ENCODE results near the gene GC.
"Not testable (repeated sequence)": the region's sequence is repeated elsewhere in the genome, so short reads cannot be mapped to it uniquely, and the experiment has no call there.

The GC gene, protein sequence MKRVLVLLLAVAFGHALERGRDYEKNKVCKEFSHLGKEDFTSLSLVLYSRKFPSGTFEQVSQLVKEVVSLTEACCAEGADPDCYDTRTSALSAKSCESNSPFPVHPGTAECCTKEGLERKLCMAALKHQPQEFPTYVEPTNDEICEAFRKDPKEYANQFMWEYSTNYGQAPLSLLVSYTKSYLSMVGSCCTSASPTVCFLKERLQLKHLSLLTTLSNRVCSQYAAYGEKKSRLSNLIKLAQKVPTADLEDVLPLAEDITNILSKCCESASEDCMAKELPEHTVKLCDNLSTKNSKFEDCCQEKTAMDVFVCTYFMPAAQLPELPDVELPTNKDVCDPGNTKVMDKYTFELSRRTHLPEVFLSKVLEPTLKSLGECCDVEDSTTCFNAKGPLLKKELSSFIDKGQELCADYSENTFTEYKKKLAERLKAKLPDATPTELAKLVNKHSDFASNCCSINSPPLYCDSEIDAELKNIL

DNA sequence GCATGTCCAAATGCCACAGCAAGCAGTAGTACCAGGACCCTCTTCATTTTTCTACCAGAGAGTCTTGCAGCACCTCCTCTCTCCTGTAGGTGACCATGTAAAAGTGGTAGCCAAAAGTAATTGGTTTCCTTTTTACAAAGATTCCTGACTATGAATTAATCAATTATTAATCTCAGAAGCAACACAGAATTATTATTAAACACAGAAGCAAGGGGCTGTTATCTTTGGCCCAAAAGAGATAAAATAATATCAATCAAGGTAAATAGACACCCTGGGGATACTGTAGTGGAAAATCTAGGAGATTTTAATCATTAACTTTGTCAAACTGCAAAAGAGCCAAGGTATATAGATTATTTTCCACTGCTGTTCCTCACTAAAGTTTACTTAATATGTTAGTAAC lies at the start of gene GC:
Gene GC, minus strand, starts transcription at position 108 of the 400 bp plus-strand sequence. Its CDS starts 61 bp downstream, at position 47.
- no peak for DNase-seq

DNA sequence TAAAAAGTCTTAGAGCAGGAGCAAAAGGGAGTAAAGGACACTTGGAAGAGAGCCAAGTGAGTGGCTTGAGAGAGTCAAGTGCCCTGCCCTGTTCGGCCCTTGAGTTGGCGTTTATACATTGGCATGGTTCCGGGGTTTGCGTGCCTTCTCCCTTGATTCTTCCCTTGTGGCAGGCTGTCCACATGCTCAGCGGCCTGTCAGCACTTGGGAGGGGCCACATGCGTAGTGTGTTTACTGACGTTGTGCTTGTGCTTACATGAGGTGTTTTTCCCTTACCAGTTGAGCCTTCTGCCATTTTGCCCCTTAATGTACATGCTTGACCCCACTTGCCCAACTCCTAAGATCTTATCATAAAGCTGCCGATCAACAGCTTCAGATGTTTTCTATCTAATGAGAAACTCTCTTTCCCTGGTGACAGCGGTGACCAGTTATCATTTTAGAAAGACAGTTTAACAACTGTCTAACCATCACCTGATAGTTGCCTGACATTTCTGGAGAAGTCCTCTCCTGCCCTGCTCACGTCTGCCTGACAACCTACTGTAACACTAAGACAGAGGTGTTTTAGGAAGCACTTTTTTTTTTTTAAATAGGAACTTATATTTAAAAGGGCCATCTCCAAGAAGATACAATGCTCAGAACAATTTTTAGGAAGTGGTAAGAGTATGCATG lies 49.5 kb upstream of the GC start:
- no peak for DNase-seq

DNA sequence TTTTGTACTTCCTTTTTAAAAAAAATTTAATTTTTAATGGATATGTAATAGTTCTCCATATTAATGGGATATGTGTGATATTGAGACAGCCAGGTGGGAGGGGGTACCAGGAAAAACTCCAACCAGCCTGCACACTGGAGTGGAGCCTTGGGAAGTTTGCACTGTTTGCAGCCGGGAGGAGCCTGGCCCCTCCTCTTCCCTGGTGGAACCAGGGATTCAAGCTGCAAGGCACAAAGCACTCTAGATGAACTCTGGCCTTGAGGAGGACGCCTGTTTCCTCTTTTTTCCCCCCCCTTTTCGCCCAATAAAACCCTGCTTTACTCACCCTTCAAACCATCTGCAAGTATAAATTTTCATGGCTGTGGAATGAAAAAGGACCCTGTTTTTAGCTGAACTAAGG lies 48.2 kb upstream of the GC start:
- DNase-seq = no peak

DNA sequence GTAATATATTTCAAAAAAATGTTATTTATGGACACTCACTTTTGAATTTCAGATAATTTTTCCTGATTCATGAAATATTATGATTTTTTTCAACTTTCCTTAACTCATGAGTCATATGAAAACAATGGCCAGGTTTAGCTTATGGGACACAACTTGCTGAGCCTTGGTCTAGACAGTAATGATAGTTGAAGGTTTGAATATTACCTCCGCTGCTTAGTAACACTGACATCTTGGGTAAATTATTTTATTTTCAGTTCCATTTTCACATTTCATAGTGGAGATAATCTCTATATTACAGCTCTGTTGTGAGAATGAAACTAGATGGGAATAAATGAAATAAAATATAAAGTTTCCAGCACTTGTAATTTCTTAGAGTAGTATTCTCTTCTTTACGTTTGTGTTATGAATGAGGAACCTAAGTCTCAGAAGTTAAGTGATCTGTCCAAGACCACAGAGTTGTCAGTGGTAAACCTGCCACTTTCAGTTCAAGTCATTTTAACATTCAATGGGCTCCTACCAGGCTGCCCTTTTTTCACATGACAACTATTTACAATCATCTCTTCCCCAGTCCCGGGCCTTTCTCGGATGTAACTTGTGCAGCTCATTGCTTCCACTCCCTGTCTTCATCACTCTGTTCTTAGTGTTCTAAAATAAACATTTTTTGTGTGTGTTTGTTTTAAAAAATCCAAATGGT lies 46.8 kb upstream of the GC start:
- no peak for DNase-seq

DNA sequence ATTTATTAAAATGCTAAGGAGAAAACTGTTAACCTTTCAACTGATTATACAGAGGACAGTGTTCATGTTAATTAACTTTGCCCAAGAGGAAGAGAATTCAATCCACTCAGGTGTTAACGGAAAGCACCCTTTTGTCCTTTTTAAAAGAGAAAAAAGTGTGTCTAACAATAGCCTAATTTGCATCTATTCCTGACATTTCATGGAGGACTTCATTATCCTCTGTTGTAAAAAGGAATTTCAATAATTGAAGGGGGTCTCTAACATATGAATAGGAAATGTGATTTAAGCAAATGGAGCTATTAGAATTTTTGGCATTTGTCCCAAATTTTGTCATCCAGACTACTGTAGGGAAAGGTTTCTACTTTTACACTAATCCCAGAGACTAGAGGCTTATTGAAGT lies 44.6 kb upstream of the GC start:
- DNase-seq = no peak

DNA sequence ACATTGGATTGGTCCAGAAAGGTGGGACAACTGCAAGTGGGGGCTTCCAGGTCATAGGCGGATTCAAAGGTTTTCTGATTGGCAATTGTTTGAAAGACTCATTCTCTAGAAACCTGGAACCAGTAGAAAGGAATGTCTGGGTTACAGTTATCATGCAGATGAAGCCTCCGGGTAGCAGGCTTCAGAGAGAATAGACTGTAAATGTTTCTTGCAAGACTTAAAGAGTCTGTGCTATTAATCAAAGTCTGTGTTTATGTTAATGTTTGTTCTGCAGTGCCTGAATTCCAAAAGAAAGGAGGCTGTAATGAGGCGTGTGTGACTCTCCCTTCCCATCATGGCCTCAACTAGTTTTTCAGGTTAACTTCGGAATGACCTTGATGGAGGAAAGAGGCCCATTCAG lies 43.9 kb upstream of the GC start:
- DNase-seq = no peak

DNA sequence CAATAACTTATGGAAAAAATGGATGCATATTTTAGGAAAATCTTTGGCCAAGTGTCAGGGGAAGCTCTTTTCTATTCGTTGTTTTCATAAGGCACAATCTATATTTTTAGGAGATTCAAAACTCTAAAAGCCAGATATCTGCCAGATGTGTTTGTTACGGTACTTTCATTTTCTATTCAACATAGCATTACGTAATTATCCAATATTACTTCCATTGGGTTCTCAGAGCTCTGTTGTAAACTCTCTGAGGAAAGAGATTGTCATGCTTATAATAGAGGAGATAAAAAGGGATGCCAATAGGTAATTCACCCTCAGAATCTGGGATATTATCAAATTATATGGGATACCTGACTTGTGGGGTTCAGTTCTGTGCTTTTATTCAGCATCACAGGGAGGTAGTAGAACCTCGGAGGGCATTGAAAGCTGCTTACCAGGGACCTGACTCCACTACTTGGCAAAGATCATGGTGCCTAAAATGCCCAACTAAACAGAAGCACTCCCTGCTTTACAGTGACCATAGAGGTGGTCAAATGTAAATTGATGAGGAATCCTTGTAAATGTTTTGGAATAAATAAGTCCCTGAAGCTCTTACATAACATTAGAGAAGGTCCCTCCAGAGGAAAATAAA lies 32.9 kb upstream of the GC start:
- no peak for DNase-seq

DNA sequence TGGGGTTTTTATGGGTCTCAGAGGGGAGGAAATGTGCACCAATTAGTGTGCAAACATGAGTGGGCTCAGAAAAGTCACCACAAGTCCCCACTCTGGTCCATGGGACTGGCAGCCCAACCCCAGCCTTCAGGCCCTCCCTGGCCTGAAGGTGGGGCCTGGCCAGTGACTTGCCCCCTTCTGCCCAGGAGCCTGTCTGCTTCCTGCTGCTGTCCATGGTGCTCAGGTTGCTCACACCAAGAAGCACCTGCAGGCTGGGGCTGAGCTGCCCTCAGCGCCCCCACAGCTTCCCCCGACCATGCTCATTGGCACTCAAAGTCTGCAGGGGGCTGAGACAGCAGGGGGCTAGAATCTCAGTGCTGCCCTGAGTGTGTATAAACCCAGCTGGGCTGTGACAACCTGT lies 30.6 kb upstream of the GC start:
- DNase-seq = no peak

DNA sequence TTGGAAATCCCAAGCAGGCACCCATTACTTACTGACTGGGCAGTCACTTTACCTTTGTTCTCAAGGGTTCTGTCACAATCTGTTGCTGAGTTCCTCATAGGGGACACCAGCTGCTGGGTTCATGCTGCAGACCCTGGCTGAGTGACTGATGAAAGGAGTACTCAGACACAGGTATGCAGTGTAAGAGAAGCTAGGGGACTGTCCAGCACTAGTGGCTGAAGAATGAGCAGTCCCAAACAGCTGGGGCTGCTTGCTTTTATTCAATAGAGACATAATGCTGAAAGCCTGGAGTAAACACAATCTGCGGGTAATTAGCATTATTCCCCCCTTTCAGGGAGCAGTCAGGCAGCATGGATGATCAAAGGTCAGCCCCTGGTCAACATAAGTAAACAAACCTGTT lies 25.9 kb upstream of the GC start:
- DNase-seq = not testable (repeated sequence)

DNA sequence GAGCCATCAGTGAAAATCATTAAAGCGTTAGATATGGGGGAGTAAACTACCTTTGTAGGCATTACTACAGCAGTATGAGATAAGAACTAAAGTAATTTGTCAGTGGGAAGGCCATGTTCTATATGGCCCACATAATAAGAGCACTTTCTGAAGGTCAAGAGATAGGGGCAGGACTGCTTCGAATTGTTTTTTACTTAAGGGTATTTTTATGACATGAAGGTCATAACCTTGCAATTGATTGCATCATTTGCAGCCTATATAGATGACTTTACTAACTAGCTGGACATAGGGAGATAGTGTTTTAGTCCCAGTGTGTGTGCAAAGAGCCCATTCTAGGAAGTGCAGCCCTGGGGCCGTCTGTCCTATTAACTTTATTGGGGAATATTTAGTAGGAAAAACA lies 23.6 kb upstream of the GC start:
- no peak for DNase-seq

DNA sequence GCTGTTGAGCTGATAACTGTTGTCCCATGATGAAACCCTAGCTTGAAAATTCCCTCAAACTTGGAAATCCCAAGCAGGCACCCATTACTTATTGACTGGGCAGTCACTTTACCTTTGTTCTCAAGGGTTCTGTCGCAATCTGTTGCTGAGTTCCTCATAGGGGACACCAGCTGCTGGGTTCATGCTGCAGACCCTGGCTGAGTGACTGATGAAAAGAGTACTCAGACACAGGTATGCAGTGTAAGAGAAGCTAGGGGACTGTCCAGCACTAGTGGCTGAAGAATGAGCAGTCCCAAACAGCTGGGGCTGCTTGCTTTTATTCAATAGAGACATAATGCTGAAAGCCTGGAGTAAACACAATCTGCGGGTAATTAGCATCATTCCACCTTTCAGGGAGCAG lies 21.4 kb upstream of the GC start:
- DNase-seq = not testable (repeated sequence)

DNA sequence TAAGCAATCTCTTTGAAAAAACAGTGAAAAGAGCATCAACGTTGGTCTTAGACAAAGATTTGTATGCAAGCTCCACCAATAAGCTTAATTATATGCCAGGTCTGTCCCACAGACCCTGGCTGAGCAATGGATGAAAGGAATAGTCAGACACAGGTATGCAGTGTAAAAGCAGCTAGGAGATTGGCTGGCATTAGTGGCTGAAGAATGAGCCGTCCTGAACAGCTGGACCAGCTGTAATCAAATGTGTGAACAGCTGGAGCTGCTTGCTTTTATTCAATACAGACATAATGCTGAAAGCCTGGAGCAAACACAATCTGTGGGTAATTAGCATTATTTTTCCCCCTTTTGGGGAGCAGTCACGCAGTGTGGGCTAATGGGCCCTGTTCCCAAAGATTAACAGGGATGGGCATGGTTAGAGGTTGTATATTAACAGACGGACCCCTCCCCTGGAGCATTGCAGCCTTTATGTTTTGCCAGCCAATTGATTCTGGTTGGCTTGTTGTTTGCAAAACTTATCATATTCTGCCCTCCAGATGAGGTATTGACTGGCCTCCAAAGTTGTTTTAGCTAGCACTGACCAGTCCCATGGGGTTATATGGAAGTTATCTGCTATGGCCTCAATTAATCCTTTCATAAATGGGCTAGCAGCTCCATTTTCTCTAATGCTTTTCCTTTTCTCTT lies 20.3 kb upstream of the GC start:
- DNase-seq = not testable (repeated sequence)

DNA sequence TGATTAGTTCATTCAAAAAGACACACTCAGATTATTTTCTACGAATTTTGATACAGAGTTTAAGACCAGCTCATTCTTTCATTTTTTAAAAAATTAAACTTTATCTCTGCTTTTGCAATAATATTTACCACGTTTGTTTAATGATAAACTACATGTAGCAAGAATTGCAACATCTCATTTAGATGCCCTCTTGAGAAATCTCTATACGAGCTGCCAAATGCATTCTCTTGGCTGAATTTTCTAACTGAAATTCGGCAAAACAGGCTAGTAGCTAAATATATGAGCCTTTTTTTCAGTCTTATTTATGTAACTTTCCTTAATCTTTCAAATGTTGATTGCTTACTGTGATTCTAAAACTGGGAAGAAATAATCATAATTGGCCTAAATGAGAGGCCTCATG lies 2.1 kb upstream of the GC start:
- no peak for DNase-seq

DNA sequence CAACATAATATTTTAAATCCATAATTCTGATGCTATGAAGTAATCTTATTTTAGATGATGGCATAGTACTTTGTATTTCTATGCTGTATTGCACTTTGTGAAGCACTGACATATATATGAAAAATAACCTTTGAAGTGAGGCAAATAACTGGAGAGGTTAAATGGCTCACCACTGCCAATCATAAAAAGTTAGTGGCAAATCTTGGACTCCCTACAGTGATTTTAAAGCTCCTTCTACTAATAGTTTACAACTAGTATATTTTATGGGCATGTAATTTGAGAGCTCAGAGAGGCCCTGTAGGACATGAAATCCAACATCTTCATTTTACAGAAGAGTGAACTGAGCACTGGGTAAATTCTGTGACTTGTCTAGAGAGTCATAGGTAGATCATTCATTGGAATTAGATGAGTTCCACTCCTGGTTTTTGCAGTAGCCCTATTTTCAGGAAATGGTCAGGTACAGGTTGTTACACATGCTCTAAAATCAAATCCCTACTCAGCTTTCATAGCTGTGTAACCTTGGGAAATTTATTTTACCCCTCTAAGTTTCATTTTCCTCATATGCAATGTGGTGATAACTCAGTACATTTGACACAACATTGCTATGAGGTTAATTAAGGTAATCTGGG lies 804 bp upstream of the GC start:
- DNase-seq = no peak

DNA sequence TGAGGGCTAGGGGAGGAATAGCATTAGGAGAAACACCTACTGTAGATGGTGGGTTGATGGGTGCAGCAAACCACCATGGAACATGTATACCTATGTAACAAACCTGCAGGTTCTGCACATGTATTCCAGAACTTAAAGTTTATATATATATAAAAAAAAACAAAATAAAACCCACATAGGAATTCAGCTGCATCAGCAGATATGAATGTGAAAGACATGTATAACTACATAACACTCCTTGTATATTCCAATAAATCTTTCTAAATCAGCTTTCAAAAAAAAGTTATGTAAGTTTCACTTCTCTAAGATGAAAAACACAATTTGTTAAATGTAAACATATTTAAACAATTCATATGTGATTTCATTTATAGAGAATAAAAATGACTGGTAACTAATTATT lies 6.0 kb downstream of the GC start:
- no peak for DNase-seq

DNA sequence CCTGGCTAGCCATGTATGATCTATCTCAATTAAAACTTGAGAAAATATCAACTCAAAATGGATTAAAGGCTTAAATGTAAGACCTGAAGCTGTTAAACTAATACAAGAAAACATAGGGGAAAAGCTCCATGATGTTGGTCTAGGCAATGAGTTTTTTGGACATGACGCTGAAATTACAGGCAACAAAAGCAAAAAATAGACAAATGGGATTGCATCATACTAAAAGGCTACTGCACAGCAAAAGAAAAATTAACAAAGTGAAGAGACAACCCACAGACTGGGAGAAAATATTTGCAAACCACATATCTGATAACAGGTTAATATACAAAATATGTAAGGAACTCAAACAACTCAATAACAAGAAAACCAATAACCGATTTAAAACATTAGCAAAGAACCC lies 8.4 kb downstream of the GC start:
- no peak for DNase-seq

DNA sequence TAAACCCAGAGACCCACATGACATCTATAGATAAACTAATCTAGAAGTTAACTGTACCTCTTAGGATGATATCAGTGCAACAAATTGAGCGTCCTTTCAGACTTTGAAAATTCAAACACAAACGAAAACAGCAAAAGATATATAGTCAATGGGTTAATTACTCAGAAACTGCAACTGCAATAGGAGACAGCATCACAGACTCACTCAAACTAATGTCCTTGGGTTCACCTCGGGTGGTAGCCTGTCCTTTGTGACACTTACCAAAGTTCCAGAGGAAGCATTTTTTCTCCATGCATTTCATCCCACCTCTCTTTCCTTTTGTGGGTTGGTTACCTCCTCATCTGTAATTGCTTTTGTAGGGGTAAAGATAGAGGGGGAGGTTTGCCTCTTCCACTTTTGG lies 9.7 kb downstream of the GC start:
- no peak for DNase-seq

DNA sequence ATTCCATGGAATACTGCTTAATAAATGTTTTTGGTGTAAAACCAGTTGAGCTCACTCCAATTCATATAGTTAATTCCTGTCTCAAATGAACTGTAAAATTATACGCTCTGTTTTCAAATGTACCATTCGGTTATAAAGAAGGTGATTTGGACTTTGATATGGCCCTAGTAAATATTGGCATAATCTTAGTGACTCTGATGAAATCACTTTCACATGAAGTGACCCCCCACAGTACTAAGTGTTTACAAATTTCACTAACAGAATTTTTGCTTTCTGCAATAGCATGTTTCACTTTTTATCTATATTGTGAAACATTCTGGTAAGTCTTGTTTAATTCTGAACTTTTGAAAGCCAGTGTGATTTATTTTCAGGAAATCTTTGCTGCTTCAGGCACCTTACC lies 10.9 kb downstream of the GC start:
- no peak for DNase-seq

DNA sequence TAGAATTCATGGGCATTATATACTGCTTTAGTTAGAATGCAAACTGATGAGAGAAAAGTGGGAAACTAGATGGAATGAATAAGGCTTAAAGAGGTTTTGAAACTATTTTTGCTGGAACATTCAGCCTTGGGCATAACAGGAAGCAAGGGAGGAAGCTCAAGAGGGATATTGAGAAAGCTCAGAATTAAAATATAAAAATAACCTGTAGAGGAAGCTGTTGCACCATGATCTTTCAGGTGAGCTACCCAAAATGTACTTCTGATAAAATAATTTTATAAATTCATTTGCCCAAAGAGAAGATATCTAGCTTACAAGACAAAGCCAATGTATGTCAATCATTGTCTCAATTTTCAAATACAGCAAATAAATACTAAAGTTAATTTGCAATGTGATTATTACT lies 11.3 kb downstream of the GC start:
- DNase-seq = no peak

DNA sequence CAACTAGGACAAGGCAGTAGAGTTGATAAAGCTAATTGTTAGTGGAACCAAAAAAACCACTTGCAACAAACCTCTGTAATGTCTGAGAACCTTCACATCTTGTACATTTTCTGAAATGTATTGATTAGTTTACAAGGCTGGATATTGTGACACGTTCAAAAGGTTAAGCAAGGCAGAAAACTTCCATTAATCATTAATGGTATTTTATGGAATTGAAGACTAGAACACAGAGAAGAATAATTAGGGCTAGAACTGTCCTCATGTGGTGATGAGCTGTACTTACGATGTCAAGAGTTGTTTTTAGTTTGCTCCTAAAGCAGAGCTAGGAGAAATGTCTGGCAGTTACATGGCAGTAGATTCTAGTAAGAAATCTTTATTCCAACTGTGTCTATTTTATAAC lies 12.3 kb downstream of the GC start:
- no peak for DNase-seq

DNA sequence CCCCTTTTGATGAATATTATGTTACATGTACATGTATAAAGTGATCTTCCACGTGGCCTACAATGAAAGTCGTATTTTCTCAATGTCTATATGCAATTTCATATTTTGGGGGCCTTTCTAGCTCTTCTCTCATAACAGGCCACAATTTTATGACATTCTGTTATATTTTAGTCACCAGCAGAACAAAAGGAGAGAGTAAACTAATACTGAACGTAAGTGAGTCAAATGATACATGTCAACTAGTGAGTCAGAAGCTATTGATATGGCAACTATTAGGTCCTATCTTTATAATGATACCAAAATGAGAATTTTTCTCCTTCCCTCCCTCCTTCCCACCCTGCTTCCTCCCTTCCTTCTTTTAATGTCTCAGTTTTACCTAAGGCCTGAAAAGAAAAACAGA lies 14.4 kb downstream of the GC start:
- no peak for DNase-seq

DNA sequence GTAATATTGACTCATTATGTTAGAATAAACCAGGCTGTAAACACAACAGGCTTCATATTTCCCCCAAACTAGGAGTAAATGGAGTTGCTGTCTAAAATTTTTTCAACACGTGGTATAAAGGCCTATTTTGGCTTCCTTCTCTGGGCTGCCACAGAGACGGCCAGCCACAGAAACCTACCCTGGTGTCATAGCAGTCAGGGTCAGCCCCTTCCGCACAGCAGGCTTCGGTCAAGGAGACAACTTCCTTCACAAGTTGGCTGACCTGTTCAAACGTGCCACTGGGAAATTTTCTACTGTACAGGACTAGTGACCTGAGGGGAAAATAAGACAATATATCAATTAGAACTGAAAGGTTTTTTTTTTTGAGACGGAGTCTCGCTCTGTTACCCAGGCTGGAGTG lies 15.8 kb downstream of the GC start:
- no peak for DNase-seq
